Astrocyte of the cerebellum (primary cell): ENCODE results near the gene NEUROG3.

Source experiments
- DNase-seq: peaks from one replicate; pipeline ENCODE4 v3.0.0-alpha.2; 2011; ENCODE audit warnings: low read depth
- H3K4me3 ChIP-seq: 2 replicates; pipeline ENCODE4 v1.5.1; 2011; ENCODE audit warnings: mild to moderate bottlenecking, low read depth, low read length, moderate library complexity
- in situ Hi-C: cut with HindIII; loops from 2 replicates; pipeline ENCODE4 v1.10.0; 2017; ENCODE audit warnings: low sequenced_read_pairs
- TF ChIP-seq, protein P1 (sequence below): IDR thresholded peaks from 2 replicates; pipeline ENCODE4 v1.5.1; 2012; ENCODE audit warnings: low read length, low read depth, moderate library complexity, mild to moderate bottlenecking; ENCODE audit errors: missing control alignments

Gene NEUROG3

DNA sequence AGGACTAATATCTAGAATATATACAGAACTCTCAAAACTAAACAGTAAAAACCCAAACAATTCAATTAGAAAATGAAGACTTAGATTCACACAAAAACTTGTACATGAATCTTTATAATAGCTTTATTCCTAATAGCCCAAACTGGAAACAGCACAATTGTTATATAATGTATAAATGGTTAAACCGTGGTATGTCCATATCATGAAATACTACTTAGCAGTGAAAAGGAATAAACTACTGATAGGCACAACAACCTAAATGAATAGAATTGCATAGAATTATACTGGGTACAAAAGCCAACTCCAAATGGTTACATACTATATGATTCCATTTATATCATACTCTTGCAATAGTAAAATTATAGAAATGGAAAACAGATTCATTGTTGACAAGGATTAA lies 35.9 kb upstream of the NEUROG3 start:
- no peak overlapping the region for H3K4me3 ChIP-seq
- TF ChIP-seq, protein P1, sequence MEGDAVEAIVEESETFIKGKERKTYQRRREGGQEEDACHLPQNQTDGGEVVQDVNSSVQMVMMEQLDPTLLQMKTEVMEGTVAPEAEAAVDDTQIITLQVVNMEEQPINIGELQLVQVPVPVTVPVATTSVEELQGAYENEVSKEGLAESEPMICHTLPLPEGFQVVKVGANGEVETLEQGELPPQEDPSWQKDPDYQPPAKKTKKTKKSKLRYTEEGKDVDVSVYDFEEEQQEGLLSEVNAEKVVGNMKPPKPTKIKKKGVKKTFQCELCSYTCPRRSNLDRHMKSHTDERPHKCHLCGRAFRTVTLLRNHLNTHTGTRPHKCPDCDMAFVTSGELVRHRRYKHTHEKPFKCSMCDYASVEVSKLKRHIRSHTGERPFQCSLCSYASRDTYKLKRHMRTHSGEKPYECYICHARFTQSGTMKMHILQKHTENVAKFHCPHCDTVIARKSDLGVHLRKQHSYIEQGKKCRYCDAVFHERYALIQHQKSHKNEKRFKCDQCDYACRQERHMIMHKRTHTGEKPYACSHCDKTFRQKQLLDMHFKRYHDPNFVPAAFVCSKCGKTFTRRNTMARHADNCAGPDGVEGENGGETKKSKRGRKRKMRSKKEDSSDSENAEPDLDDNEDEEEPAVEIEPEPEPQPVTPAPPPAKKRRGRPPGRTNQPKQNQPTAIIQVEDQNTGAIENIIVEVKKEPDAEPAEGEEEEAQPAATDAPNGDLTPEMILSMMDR = no peak
- DNase-seq = no peak
- in situ Hi-C loops = no loop called here

DNA sequence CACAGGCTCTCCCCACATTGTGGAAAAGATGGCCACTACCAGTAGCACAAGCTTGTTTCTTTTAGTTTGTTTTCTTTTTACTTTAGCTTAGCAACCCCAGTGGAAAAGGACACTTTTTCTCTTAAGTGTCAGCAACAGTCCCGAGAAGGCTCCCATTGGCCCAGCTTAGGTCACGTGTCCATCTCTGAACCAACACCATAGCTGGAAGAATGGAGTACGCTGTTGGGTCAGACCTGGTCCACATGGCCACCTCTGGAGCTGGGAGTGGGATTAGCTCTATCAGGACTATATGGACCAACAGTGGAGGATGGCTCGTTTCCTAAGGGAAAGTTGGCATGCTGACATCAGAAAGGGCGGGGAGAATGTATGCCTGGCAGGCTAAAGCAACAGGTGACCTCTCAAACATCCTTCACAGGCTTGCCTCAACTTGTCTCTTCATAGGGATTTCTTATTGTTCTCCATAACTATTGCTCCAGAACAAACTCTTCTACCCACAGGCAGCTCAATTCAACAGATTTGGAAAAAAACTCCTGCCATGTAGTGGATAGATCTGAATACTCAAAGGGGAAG lies 27.6 kb upstream of the NEUROG3 start:
- TF ChIP-seq, protein P1 = no peak
- no peak overlapping the region for H3K4me3 ChIP-seq
- in situ Hi-C loops = no loop called here
- no peak for DNase-seq

DNA sequence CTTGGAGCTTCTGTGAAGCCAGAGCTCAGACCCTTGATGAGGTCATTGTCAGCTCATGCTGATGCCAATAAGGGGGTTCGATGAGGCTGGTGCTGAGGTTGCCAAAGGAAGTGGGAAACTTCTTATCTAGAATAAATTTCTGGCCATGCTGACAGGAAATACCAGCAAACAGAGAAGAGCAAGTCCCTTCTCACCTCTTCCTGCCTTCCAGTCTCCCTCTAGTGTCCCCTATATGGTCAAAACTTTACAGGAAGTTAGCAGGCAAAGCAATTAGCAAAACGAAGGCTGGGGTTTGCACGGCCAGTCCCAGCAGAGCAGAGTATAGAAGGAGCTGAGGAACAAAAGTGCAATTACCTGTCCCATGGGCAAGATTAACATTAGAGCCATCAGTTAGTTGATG lies 15.1 kb upstream of the NEUROG3 start:
- no peak for DNase-seq
- no peak overlapping the region for H3K4me3 ChIP-seq
- in situ Hi-C loops = no loop called here
- TF ChIP-seq, protein P1 = no peak

DNA sequence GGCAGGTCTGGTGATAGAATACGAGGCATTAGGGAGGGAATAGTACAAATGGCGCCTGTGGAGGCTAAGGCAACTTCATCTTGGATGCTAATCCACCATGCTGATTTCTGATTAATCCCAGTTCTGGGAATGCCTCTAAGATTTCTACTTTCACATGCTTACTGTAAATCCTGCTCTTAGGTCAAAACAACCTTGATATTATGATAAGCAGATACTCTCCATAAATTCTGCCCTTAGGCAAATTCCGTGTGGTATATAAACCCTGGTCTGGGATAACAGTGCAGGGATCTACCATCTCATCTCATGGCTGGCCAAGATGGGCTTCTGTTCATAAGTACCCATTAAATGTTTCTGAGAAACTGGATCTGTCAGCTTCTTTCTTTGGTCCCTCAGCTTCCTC lies 11.4 kb upstream of the NEUROG3 start:
- H3K4me3 ChIP-seq = no peak overlapping the region
- TF ChIP-seq, protein P1 = no peak
- in situ Hi-C loops = no loop called here
- DNase-seq = no peak

DNA sequence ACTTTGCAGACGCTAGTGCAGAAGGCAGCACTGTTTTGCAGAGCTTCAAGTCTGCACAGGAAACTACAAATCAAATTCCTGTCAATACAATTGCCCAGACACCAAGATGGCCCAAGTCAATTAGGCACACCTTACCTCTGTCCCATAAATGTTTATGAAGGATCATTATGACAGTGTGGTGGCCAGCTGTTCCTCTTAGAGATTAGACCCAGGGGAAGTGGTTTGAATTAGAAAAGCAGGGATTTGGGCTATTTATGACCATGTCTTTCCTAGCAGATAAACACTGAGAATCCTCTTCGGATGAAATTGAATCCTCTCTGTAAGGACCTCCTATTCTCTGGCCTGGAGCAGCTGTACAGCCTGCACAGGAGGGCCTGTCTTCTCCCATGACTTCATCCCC lies 9.9 kb upstream of the NEUROG3 start:
- DNase-seq = no peak
- TF ChIP-seq, protein P1 = no peak
- in situ Hi-C loops = no loop called here
- H3K4me3 ChIP-seq = no peak overlapping the region

DNA sequence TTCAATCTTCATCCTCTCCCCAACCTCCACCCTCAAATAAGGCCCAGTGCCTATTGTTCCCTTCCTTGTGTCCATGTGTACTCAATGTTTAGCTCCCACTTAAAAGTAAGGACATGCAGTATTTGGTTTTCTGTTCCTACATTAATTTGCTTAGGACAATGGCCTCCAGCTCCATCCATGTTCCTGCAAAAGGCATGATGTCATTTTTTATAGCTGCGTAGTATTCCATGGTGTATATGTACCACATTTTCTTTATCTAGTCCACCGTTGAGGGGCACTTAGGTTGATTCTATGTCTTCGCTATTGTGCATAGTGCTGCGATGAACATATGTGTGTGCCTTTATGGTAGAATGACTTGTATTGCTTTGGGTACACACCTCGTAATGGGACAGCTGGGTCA lies 7.2 kb upstream of the NEUROG3 start:
- TF ChIP-seq, protein P1 = no peak
- H3K4me3 ChIP-seq = no peak overlapping the region
- in situ Hi-C loops = no loop called here
- DNase-seq = no peak

DNA sequence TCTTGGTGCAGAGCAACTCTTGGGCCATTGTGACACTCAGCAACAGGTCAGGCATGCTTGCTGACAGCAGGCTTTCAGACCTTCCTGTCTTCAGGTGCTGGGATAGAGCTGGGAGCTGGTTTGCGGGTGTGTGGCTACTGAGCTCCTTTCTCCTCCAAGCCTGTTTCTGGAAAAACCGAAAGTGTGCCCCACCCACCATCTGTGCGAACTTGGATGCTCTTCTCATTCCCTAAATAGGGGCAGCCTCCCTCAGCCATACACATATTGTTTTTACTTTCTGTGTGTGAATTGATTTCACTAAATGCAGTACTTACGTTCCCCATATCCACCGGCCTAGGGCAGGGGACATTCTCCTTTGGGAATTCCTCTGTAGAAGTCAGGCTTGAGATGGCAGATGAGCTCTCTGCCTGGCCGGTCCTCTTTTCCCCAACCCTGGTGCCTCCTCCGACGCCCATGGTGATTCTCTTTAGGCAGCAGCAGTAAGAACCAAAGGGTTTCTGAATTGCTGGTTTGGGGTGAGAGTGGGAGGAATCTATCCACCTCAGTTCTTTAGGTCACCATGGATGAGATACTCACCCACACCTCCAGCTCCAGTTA lies 6.3 kb upstream of the NEUROG3 start:
- TF ChIP-seq, protein P1 = no peak
- in situ Hi-C loops = no loop called here
- H3K4me3 ChIP-seq = no peak overlapping the region
- DNase-seq = no peak
